A549 (cell line): ENCODE results near the gene APRT.

Source experiments
- CTCF ChIP-seq: fragments of >200 bp; sonication (Bioruptor Twin); formaldehyde crosslinking; IDR thresholded peaks from 3 replicates; pipeline ENCODE4 v1.5.1; 2016
- JUNB ChIP-seq: fragments of >200 bp; sonication (Bioruptor Twin); formaldehyde crosslinking; IDR thresholded peaks from 2 replicates; pipeline ENCODE4 v1.6.1; 2016
- KDM1A ChIP-seq: fragments of 200-600 bp; sonication (generic); IDR thresholded peaks from 2 replicates; pipeline ENCODE4 v1.6.1; 2016; ENCODE audit warnings: low read depth, mild to moderate bottlenecking
- POLR2A ChIP-seq: IDR thresholded peaks from 2 replicates; pipeline ENCODE4 v1.6.1; 2012; ENCODE audit warnings: mild to moderate bottlenecking, low read length
- REST ChIP-seq: fragments of 200-600 bp; sonication (generic); IDR thresholded peaks from 2 replicates; pipeline ENCODE4 v1.6.1; 2016; ENCODE audit warnings: antibody characterized with exemption, mild to moderate bottlenecking, moderate library complexity
- TP53 ChIP-seq: fragments of 250-450 bp; sonication (Bioruptor Pico); IDR thresholded peaks from 2 replicates; pipeline ENCODE4 v1.5.0; 2021; ENCODE audit warnings: mild to moderate bottlenecking, moderate library complexity

GRCh38 chr16:88850531-88851199 is 38.9 kb upstream of the APRT start:
- no peak for TF ChIP-seq CTCF
- no peak for TF ChIP-seq REST
- no peak for TF ChIP-seq KDM1A
- TF ChIP-seq TP53 = no peak
- TF ChIP-seq JUNB = no peak
- TF ChIP-seq POLR2A = no peak
